Measurements from ENCODE around the gene SEC22C. TPM values are rescaled to one million over a fixed set of nuclear protein-coding genes. Genes with fewer than 3 reads are reported as not detected.

The SEC22C gene
- total and polyA plus RNA-seq, 2 of the 13 experiments (the other 11 are each of a cell fraction or from before 2014, with no cell fraction given), result 20.0 to 40.0 TPM

DNA sequence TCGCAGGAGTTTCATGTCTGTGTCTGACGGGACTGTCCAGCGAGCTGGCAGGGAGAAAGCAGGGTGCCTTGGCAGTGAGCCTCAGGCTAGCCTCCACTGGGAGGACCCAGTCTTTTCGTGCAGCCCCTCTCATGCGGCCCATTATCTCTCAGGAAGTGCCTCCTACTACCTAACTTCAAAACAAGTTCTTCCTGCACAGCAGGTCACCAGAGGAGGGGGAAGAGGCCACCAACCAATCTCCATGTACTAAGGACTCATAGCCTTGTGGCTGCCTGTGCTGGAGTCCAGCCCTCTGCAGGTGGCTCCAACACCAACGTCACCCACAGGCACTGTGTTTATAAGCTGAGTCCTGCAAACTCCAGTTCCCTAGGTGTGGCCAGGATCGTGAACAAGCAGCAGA is 74.5 kb downstream of the SEC22C start:
- ChIA-PET CTCF (ENCODE audit: low intra/inter-chr PET ratio, low total read pairs) (no interaction called here), POLR2A (no interaction called here)
- Histone ChIP-seq H3K9ac (ENCODE audit: insufficient read depth, low read depth, low read length) (no peak overlapping the region), H3K36me3 (replicated peaks in 1 of 2; ENCODE audit: control insufficient read depth in 1 of 2, insufficient read depth in 2 of 2, low read length in 2 of 2) (no peaks in the 10 kb centered on the region), H3K79me2 (ENCODE audit: insufficient read depth, low read length) (no peaks in the 10 kb centered on the region), H3K27ac (ENCODE audit: extremely low read length, insufficient read depth, low read length) (no peak overlapping the region), H3K4me2 (ENCODE audit: low read depth, low read length) (no peak overlapping the region), H3K4me3 (replicated peaks in 1 of 3; ENCODE audit: insufficient read depth in 1 of 3, low read depth in 2 of 3, low read length in 3 of 3) (no peak overlapping the region), H3K27me3 (ENCODE audit: control insufficient read depth in 1 of 2, insufficient read depth in 2 of 2, low read length in 2 of 2) (peaks cover 0 to 20% of the 10 kb centered on the region in 2 experiments; a peak in 4 of 5 replicates), H3K9me3 (ENCODE audit: low read length) (no peaks in the 10 kb centered on the region), H2AFZ (ENCODE audit: low read length) (no peak overlapping the region), H4K20me1 (ENCODE audit: insufficient read depth, low read length) (no peaks in the 10 kb centered on the region), H3K4me1 (ENCODE audit: insufficient read depth, low read length) (peaks cover 19% of the 10 kb centered on the region)
- intact Hi-C loops (cut with micrococcal nuclease; ENCODE audit: unreplicated experiment) (no loop called here), in situ Hi-C loops (cut with HindIII; ENCODE audit: extremely low pct_ligation_motif_present, low pct_unique_long_range_greater_than_20kb) (no loop called here)
- no TSS peak for BruUV-seq (replicated peaks)
- ATAC-seq (peak; percentile 44), FAIRE-seq (no peak), DNase-seq (ENCODE audit: low spot score) (no peak)
- TF ChIP-seq ZNF446 (CRISPR knock-in tag; IDR thresholded peaks at IDR 0.05) (no peak), ZNF33B (CRISPR knock-in tag; IDR thresholded peaks at IDR 0.05) (no peak), ONECUT2 (CRISPR knock-in tag; IDR thresholded peaks at IDR 0.05) (no peak), PHB2 (IDR thresholded peaks at IDR 0.05; ENCODE audit: partially characterized antibody) (no peak), EZH2 (conservative IDR thresholded peaks at IDR 0.05; ENCODE audit: low read depth, low read length) (no peak), MTERF4 (CRISPR knock-in tag; IDR thresholded peaks at IDR 0.05) (no peak), SKIL (CRISPR knock-in tag; IDR thresholded peaks at IDR 0.05; ENCODE audit: borderline replicate concordance) (no peak), KAT7 (CRISPR knock-in tag; IDR thresholded peaks at IDR 0.05; ENCODE audit: borderline replicate concordance) (no peak), ARID5B (CRISPR knock-in tag; IDR thresholded peaks at IDR 0.05) (no peak), ZNF337 (CRISPR knock-in tag; IDR thresholded peaks at IDR 0.05; ENCODE audit: borderline replicate concordance, low read depth) (no peak), ZNF484 (CRISPR knock-in tag; IDR thresholded peaks at IDR 0.05; ENCODE audit: borderline replicate concordance, low read depth) (no peak)
- WGBS (ENCODE audit: low lambda C conversion rate), result 30% methylated on average over 4 of the region's 7 CpGs

Data from HepG2 (cell line).